Upper lobe of left lung (tissue), 6 donors: ENCODE measurements around the gene JOSD1. TPM values are rescaled to one million over a fixed set of nuclear protein-coding genes. Genes with fewer than 3 reads are reported as not detected.

Experiments
- ATAC-seq, 2 donors: fragments of 200-7000 bp; cut with Tn5 transposase; one replicate each; pipeline ENCODE4 v1.9.1; 2022; ENCODE audit warnings: mild to moderate bottlenecking in 2 of 2, moderate library complexity in 2 of 2; ENCODE audit not compliant: low FRiP score in 2 of 2
- DNase-seq, 2 donors: peaks; one replicate each; pipeline ENCODE4 v3.0.0-alpha.2; 2019 to 2020
- H3K27ac ChIP-seq, 4 donors: fragments of 200-600 bp; sonication (generic); one replicate each; pipeline ENCODE4 v1.5.1; 2016 to 2019
- H3K27me3 ChIP-seq, 4 donors: fragments of 200-600 bp; sonication (generic); one replicate each; pipeline ENCODE4 v1.5.1; 2017 to 2019
- H3K36me3 ChIP-seq, 4 donors: fragments of 200-600 bp; sonication (generic); one replicate each; pipeline ENCODE4 v1.5.1; 2016 to 2019
- H3K4me1 ChIP-seq, 4 donors: fragments of 200-600 bp; sonication (generic); one replicate each; pipeline ENCODE4 v1.5.1; 2018 to 2019
- H3K4me3 ChIP-seq, 4 donors: fragments of 200-600 bp; sonication (generic); one replicate each; pipeline ENCODE4 v1.5.1; 2017 to 2019; ENCODE audit warnings: mild to moderate bottlenecking in 2 of 4, moderate library complexity in 1 of 4
- H3K9me3 ChIP-seq, 4 donors: fragments of 200-600 bp; sonication (generic); one replicate each; pipeline ENCODE4 v1.5.1; 2018 to 2019
- CTCF ChIP-seq, 6 experiments: fragments of 450-650 bp in 4 of 6; fragments of 200-600 bp in 2 of 6; sonication (generic) in 2 of 6; IDR thresholded peaks; one replicate each; pipeline ENCODE4 v1.5.1; 2016 to 2019; ENCODE audit warnings: antibody characterized with exemption in 6 of 6
- EP300 ChIP-seq, 4 donors: sonication (generic); formaldehyde crosslinking; IDR thresholded peaks; one replicate each; pipeline ENCODE4 v1.5.1; 2017; ENCODE audit warnings: antibody characterized with exemption in 4 of 4, control low read depth in 2 of 4
- POLR2A ChIP-seq, 4 donors: fragments of 450-650 bp; IDR thresholded peaks; one replicate each; pipeline ENCODE4 v1.5.1; 2016 to 2017; ENCODE audit warnings: antibody characterized with exemption in 4 of 4, mild to moderate bottlenecking in 2 of 4
- POLR2AphosphoS5 ChIP-seq, 2 donors: sonication (generic); formaldehyde crosslinking; IDR thresholded peaks; one replicate each; pipeline ENCODE4 v1.5.1; 2017; ENCODE audit warnings: antibody characterized with exemption in 2 of 2
- WGBS, 2 donors: methylation state at CpG; one replicate each; pipeline ENCODE4 v1.1.5; 2017 to 2018; 5-methylcytosine and 5-hydroxymethylcytosine counted together
- total RNA-seq, 6 donors: library from RNA; depleted of rRNA in 4 of 6; stranded (reverse); fragments of >200 nt in 4 of 6; gene quantifications; one replicate each; pipeline versions ENCODE4 v1.1.0 to v1.2.1, GENCODE V29; 2016 to 2021
- donor health status: DM: no; HTN: no; CAD: no; lungs with moderate emphysema.
- donor health status: DM: no; HTN: yes; CAD: no; lungs with severe emphysema.

Gene JOSD1
- total RNA-seq, 6 donors from 2014 or later: 47.1 to 84.8 (median 67.3) TPM

GRCh38 chr22:38744981-38745380 lies 44.2 kb upstream of the JOSD1 start:
- Histone ChIP-seq H3K27ac (no peak overlapping the region), H3K4me1 (peaks cover 0 to 6% (median 0%) of the 10 kb centered on the region in 4 donors), H3K9me3 (no peaks in the 10 kb centered on the region), H3K36me3 (peaks cover 84 to 100% (median 98%) of the 10 kb centered on the region in 4 donors), H3K4me3 (no peak overlapping the region), H3K27me3 (no peaks in the 10 kb centered on the region)
- DNase-seq: no peak
- no peak for TF ChIP-seq CTCF (IDR thresholded peaks at IDR 0.05)
- no peak for TF ChIP-seq POLR2A (IDR thresholded peaks at IDR 0.05)
- no peak for TF ChIP-seq POLR2AphosphoS5 (IDR thresholded peaks at IDR 0.05)
- no peak for TF ChIP-seq EP300 (IDR thresholded peaks at IDR 0.05)
- ATAC-seq: no peak
- WGBS, 2 donors: 85 to 100% methylated on average over 4 to 6 of the region's 6 CpGs

DNA sequence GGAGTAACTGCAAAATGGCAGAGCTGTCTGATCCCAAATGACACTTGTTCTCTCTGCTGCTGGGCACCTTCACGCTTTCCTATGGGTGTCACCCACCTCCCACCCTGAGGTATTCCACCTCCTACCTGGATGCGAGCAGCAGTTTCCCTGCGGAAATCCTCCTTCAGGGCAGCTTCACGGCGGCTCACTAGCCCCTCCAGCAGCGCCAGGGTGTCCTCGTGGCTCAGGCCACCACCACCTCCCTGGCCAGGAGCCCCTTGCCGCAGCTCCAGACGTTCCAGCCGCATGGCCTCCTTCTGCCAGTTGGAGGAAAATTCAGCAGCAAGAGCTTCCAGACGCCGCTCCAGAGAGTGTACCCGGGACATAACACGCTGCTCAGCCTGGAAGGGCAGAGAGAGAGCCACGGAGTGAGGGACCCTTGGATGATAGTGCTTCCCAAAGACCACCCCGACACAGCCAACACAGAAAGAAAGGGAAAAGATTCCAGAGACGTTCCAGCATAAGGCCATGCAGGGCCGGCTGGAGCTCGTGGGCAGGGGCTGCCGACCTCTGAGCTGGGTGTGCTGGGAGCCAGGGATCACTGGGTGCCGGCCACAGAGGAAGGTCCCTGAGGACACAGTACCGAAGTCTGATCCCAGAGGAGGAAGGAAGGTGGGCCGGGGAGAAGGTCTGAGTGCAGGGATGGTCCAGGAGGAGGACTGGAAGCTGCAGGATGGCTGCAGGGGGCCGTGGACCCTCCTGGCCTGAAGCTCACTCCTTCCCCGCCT lies 41.6 kb upstream of the JOSD1 start:
- H3K4me1 ChIP-seq: no peaks in the 10 kb centered on the region
- no peaks in the 10 kb centered on the region for H3K27me3 ChIP-seq
- 95 to 96% methylated on average over 20 to 25 of the region's 25 CpGs for WGBS, 2 donors
- no peak overlapping the region for H3K4me3 ChIP-seq
- DNase-seq (no peak), ATAC-seq (no peak)
- H3K27ac ChIP-seq: no peak overlapping the region
- H3K9me3 ChIP-seq: no peaks in the 10 kb centered on the region
- peaks cover 84 to 100% (median 99%) of the 10 kb centered on the region in 4 donors for H3K36me3 ChIP-seq
- TF ChIP-seq CTCF (IDR thresholded peaks at IDR 0.05): no peak
- TF ChIP-seq POLR2AphosphoS5 (IDR thresholded peaks at IDR 0.05): no peak
- no peak for TF ChIP-seq POLR2A (IDR thresholded peaks at IDR 0.05)
- no peak for TF ChIP-seq EP300 (IDR thresholded peaks at IDR 0.05)

DNA sequence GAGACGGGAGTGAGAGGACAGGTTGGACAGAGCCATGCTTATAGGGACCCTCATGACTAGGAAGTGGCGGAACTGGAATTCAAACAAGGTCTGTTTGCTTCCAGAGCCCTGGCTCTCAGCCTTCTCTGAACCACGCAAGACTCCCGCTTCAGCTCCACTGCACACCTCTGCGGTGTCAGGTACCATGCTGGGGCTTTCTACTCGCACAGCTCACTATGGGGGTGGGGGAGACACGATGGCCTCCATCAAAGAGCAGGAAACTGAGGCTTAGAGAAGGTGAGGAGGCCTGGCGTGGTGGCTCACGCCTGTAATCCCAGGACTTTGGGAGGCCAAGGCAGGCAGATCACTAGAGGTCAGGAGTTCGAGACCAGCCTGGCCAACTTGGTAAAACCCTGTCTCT lies 40.8 kb upstream of the JOSD1 start:
- Histone ChIP-seq H3K27ac (no peak overlapping the region), H3K9me3 (no peaks in the 10 kb centered on the region), H3K4me1 (no peaks in the 10 kb centered on the region), H3K36me3 (peaks cover 81 to 100% (median 99%) of the 10 kb centered on the region in 4 donors), H3K27me3 (no peaks in the 10 kb centered on the region), H3K4me3 (no peak overlapping the region)
- WGBS, 2 donors: 94 to 100% methylated on average over 6 to 10 of the region's 10 CpGs
- TF ChIP-seq EP300 (IDR thresholded peaks at IDR 0.05): no peak
- no peak for TF ChIP-seq POLR2A (IDR thresholded peaks at IDR 0.05)
- no peak for TF ChIP-seq POLR2AphosphoS5 (IDR thresholded peaks at IDR 0.05)
- no peak for TF ChIP-seq CTCF (IDR thresholded peaks at IDR 0.05)
- no peak for DNase-seq
- no peak for ATAC-seq

DNA sequence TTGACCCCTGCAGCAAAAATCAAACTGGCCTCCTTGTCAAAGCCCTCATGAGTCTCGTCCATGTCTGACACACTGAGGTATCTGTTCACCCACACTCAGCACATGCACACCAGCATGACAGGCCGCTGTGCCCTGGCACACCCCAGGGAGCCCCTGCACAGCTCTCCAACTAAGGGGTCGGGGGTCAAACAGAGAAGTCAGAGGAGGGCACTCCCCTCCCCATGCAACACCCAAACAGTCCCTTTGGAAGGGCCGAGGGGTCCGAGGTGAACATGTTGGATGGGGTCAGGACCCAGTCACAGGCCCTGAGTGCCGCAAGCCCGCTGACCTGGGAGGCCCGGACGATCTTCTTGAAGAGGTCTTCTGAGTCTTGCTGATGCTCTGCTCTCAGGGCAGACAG lies 40.4 kb upstream of the JOSD1 start:
- ATAC-seq (no peak), DNase-seq (no peak)
- Histone ChIP-seq H3K36me3 (peaks cover 79 to 100% (median 99%) of the 10 kb centered on the region in 4 donors), H3K27ac (peak overlapping the region in 2 of 4 donors; percentile 0 to 34), H3K4me1 (peaks cover 0 to 1% (median 0%) of the 10 kb centered on the region in 4 donors), H3K9me3 (no peaks in the 10 kb centered on the region), H3K4me3 (no peak overlapping the region), H3K27me3 (no peaks in the 10 kb centered on the region)
- WGBS, 2 donors: 87 to 92% methylated on average over 3 to 9 of the region's 9 CpGs
- no peak for TF ChIP-seq POLR2A (IDR thresholded peaks at IDR 0.05)
- TF ChIP-seq CTCF (IDR thresholded peaks at IDR 0.05): no peak
- TF ChIP-seq EP300 (IDR thresholded peaks at IDR 0.05): no peak

GRCh38 chr22:38740754-38741153 lies 40.0 kb upstream of the JOSD1 start:
- H3K4me3 ChIP-seq: no peak overlapping the region
- no peaks in the 10 kb centered on the region for H3K27me3 ChIP-seq
- no peaks in the 10 kb centered on the region for H3K9me3 ChIP-seq
- TF ChIP-seq POLR2A (IDR thresholded peaks at IDR 0.05) (no peak), EP300 (IDR thresholded peaks at IDR 0.05) (no peak), POLR2AphosphoS5 (IDR thresholded peaks at IDR 0.05) (no peak), CTCF (IDR thresholded peaks at IDR 0.05) (no peak)
- H3K27ac ChIP-seq: peak overlapping the region in 2 of 4 donors; percentile 0 to 34
- 83 to 85% methylated on average over 5 to 7 of the region's 8 CpGs for WGBS, 2 donors
- H3K36me3 ChIP-seq: peaks cover 76 to 100% (median 99%) of the 10 kb centered on the region in 4 donors
- H3K4me1 ChIP-seq: peaks cover 0 to 5% (median 3%) of the 10 kb centered on the region in 4 donors
- DNase-seq (no peak), ATAC-seq (no peak)
